Mucosa of stomach (tissue), 1 donor: ENCODE data around the gene GSG1.

ENCODE experiments used
- H3K27me3 ChIP-seq: one replicate; pipeline ENCODE4 v1.7.0; 2013; ENCODE audit warnings: mild to moderate bottlenecking, low read length; ENCODE audit not compliant: control insufficient read depth, insufficient read depth
- H3K36me3 ChIP-seq: one replicate; pipeline ENCODE4 v1.7.0; 2013; ENCODE audit warnings: low read length; ENCODE audit not compliant: control insufficient read depth, insufficient read depth
- H3K4me1 ChIP-seq: one replicate; pipeline ENCODE4 v1.7.0; 2013; ENCODE audit warnings: mild to moderate bottlenecking, low read length; ENCODE audit not compliant: control insufficient read depth, insufficient read depth
- H3K4me3 ChIP-seq: one replicate; pipeline ENCODE4 v1.7.0; 2013; ENCODE audit warnings: low read length
- H3K9ac ChIP-seq: one replicate; pipeline ENCODE4 v1.7.0; 2013; ENCODE audit warnings: mild to moderate bottlenecking, low read length, moderate library complexity
- H3K9me3 ChIP-seq: one replicate; pipeline ENCODE4 v1.7.0; 2013; ENCODE audit warnings: mild to moderate bottlenecking, low read length, moderate library complexity; ENCODE audit not compliant: control insufficient read depth
- donor health status: Pancreatic carcinoma.

GSG1 gene

DNA sequence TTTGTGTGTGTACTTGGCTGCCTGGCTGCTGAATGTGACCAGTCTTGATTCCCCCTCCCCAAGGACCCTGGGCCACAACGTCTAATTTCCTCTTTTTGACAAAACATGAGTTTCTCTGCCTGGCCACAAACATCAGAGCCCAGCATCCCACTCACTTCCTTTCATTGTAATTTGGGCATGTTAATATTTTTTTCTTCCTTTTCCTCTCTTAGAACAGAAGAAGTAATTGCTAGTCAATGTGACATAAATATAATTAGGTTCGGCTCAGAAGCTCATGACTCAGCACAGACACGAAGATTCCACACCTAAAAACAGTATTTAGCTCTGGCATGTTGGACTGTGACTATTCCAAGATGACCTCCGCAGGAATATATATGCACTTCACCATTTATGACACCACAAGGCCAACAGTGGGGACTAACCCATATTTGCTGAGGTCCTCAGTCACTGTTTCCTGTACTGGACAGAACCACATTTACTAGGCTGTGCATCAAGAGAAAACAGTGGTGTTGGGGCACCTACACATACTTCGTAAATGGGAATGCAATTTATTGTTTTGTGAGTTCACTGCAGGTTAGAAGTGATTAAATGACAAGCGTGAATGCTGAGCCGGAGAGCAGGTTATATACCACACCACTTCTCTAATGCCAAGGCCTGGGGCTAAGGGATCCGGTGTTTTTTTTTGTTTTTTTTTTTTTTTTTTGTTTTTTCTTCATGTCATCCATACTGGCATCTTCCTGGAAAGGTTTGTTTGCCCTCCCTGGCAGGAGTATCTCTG is 4.2 kb downstream of the GSG1 start:
- peaks cover 42% of the 10 kb centered on the region for H3K4me1 ChIP-seq
- H3K9me3 ChIP-seq, result no peaks in the 10 kb centered on the region
- no peaks in the 10 kb centered on the region for H3K36me3 ChIP-seq
- no peak overlapping the region for H3K4me3 ChIP-seq
- no peaks in the 10 kb centered on the region for H3K27me3 ChIP-seq
- H3K9ac ChIP-seq, result no peak overlapping the region

- no peak overlapping the region for H3K4me3 ChIP-seq
- no peaks in the 10 kb centered on the region for H3K27me3 ChIP-seq
- H3K9ac ChIP-seq, result peak overlapping the region; percentile 22
- no peaks in the 10 kb centered on the region for H3K36me3 ChIP-seq
- peaks cover 41% of the 10 kb centered on the region for H3K4me1 ChIP-seq
- no peaks in the 10 kb centered on the region for H3K9me3 ChIP-seq
Observed at GRCh38 chr12:13097491-13098011, 5.9 kb downstream of the GSG1 start.

DNA sequence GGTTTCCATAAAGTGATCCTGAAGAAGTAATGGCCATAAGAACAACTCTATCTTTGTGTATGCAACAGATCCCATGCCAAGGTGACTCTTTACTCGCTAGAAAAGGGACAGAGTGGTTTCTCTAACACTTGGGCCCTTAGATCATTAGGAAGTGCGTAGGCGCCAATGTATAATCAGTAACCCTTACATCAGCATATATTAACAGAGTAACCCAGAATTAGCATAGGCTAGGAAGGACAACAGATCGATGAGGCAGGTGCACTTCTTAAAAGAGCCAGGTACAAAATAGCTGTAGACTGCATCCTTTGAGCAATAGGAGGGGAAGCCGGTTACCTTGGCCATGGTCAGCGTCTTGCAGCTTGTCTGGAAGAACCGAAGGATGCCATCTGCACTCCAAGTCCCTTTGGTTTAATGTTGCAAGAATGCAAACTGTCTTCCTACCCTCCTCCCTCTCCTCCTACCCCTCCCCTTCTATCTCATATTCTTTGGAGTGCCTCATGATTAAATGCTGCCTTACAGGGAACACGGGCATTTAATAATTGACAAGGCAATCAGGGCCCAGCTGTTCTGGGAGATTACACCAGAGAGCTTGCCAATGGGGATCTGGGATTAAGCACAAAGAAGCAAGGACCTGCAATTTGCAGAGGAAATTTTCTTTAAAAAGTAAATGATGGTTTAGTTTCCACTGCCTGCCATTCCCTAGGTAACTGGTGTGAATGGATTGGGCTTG is 8.0 kb downstream of the GSG1 start:
- no peaks in the 10 kb centered on the region for H3K36me3 ChIP-seq
- H3K9ac ChIP-seq, result no peak overlapping the region
- H3K27me3 ChIP-seq, result peaks cover 3% of the 10 kb centered on the region
- H3K9me3 ChIP-seq, result no peaks in the 10 kb centered on the region
- no peak overlapping the region for H3K4me3 ChIP-seq
- H3K4me1 ChIP-seq, result peaks cover 24% of the 10 kb centered on the region

- Histone ChIP-seq H3K9ac (no peak overlapping the region), H3K27me3 (peaks cover 8% of the 10 kb centered on the region), H3K36me3 (no peaks in the 10 kb centered on the region), H3K4me3 (no peak overlapping the region), H3K9me3 (no peaks in the 10 kb centered on the region), H3K4me1 (peaks cover 21% of the 10 kb centered on the region)
Observed at GRCh38 chr12:13094367-13094766, 9.1 kb downstream of the GSG1 start.

DNA sequence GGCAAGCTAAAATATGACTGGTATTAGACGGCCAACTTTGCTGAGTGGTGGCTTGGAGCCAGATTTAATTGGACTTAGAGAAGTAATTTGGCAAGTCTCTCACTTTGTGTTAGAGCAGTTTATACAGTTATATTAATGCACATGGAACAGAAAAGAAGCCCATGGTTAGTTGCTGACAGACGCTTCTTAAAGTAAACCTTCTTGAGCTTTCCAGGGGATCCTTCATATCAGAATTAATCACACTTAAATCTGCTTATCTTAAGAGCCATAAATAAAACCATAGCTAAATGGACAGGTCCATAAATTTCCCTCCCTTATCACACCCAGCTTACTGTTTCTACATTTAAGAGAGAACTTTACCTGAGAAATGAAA is 9.6 kb downstream of the GSG1 start:
- no peaks in the 10 kb centered on the region for H3K9me3 ChIP-seq
- H3K27me3 ChIP-seq, result peaks cover 13% of the 10 kb centered on the region
- H3K36me3 ChIP-seq, result no peaks in the 10 kb centered on the region
- peaks cover 16% of the 10 kb centered on the region for H3K4me1 ChIP-seq
- no peak overlapping the region for H3K4me3 ChIP-seq
- H3K9ac ChIP-seq, result no peak overlapping the region

GRCh38 chr12:13093191-13093847 is 10.1 kb downstream of the GSG1 start:
- peaks cover 11% of the 10 kb centered on the region for H3K4me1 ChIP-seq
- no peak overlapping the region for H3K4me3 ChIP-seq
- H3K9ac ChIP-seq, result no peak overlapping the region
- no peaks in the 10 kb centered on the region for H3K36me3 ChIP-seq
- no peaks in the 10 kb centered on the region for H3K9me3 ChIP-seq
- peaks cover 18% of the 10 kb centered on the region for H3K27me3 ChIP-seq

DNA sequence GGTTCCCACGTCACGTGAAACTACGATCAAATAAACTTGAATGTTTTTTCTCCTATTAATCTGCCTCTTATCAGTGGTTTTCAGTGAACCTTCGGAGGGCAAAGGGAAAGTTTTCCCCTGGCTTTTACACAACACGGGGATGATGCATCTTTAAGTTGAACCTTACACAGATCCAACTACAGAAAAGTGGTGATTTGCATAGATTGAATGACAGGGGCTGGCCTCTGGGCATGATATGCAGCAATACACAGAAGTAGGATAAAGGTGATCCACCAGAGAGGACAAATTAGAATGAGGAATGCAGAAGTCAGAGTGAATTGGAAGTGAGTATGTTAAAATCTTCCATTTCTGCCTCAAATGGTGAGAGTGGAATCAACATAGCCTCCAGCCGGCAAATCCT is 11.6 kb downstream of the GSG1 start:
- no peaks in the 10 kb centered on the region for H3K9me3 ChIP-seq
- H3K36me3 ChIP-seq, result no peaks in the 10 kb centered on the region
- H3K4me1 ChIP-seq, result no peaks in the 10 kb centered on the region
- H3K9ac ChIP-seq, result no peak overlapping the region
- H3K4me3 ChIP-seq, result no peak overlapping the region
- peaks cover 28% of the 10 kb centered on the region for H3K27me3 ChIP-seq

- H3K36me3 ChIP-seq, result no peaks in the 10 kb centered on the region
- H3K4me1 ChIP-seq, result no peaks in the 10 kb centered on the region
- no peak overlapping the region for H3K9ac ChIP-seq
- no peak overlapping the region for H3K4me3 ChIP-seq
- peaks cover 29% of the 10 kb centered on the region for H3K27me3 ChIP-seq
- H3K9me3 ChIP-seq, result no peaks in the 10 kb centered on the region
Observed at GRCh38 chr12:13090054-13090453, 13.4 kb downstream of the GSG1 start.

DNA sequence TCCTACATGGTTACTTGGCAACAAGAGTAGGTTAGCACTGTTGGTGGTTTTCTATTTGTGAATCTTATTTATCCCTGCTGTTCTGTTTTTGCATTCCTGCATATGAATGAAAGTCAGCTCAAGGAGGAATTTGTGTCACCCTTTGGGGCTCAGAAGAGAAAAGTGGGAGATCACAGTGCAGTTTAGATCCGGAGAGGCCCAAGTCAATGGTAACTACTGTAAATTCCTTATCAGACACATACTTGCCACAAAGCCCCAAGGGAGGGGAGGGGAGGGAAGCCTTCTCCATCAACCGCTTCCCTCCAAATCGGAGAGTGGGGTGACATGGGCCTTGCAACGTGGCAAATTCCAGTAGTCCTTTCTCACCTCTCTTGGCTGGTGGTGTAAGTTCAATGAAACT is 15.0 kb downstream of the GSG1 start:
- Histone ChIP-seq H3K36me3 (no peaks in the 10 kb centered on the region), H3K27me3 (peaks cover 34% of the 10 kb centered on the region), H3K9me3 (no peaks in the 10 kb centered on the region), H3K4me3 (no peak overlapping the region), H3K9ac (no peak overlapping the region), H3K4me1 (no peaks in the 10 kb centered on the region)

DNA sequence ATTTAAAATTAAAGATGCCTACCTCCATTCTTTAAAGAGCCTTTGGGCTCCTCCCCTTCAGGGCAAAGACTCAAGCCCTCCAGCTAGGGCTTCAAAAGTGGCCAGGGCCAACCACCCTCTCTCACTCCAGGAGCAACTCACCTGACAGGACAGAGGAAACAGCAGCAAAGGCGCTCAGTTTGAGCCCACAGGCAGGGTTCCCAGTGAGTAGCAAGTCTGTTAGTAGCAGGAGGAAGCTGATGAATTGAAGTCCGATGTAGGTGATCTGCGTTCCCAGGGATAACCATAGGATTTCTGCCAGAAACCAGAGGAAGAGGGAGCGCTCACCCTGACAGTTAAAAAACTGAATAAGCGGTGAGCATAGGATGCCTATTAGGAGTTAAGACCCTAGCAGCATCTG is 15.7 kb downstream of the GSG1 start:
- Histone ChIP-seq H3K4me1 (no peaks in the 10 kb centered on the region), H3K9me3 (no peaks in the 10 kb centered on the region), H3K9ac (no peak overlapping the region), H3K36me3 (no peaks in the 10 kb centered on the region), H3K27me3 (peaks cover 34% of the 10 kb centered on the region), H3K4me3 (no peak overlapping the region)

GRCh38 chr12:13085968-13086686 is 17.3 kb downstream of the GSG1 start:
- Histone ChIP-seq H3K4me3 (no peak overlapping the region), H3K36me3 (no peaks in the 10 kb centered on the region), H3K9me3 (no peaks in the 10 kb centered on the region), H3K4me1 (no peaks in the 10 kb centered on the region), H3K27me3 (peaks cover 37% of the 10 kb centered on the region), H3K9ac (no peak overlapping the region)
